K562 (cell line): ENCODE data around the gene ATP6V0D1. TPM values are rescaled to one million over a fixed set of nuclear protein-coding genes. Genes with fewer than 3 reads are reported as not detected.

Experiments used
- ATF7 ChIP-seq: fragments of 450-650 bp; IDR thresholded peaks from 2 replicates; pipeline ENCODE4 v1.7.1; 2014; ENCODE audit warnings: mild to moderate bottlenecking, moderate library complexity
- ELF1 ChIP-seq: fragments of 200-800 bp; sonication (Bioruptor generic); IDR thresholded peaks from 2 replicates; pipeline ENCODE4 v1.6.1; 2016; ENCODE audit warnings: missing genetic modification characterization, missing compliant biosample characterization
- ETS2 ChIP-seq: IDR thresholded peaks from 2 replicates; pipeline ENCODE4 v1.6.1; 2016; ENCODE audit warnings: borderline replicate concordance, missing genetic modification characterization, mild to moderate bottlenecking, moderate library complexity, missing compliant biosample characterization; ENCODE audit not compliant: poor library complexity, severe bottlenecking
- POLR2H ChIP-seq: IDR thresholded peaks from 2 replicates; pipeline ENCODE4 v1.6.1; 2016; ENCODE audit warnings: missing genetic modification characterization, low read depth, mild to moderate bottlenecking, control low read depth, missing compliant biosample characterization, moderate library complexity
- RAD21 ChIP-seq, 2 experiments: fragments of 250-450 bp in 1 of 2; fragments of 450-650 bp in 1 of 2; sonication (Bioruptor Pico) in 1 of 2; formaldehyde crosslinking in 1 of 2; IDR thresholded peaks in 1 of 2; conservative IDR thresholded peaks in 1 of 2; 2 replicates each; pipeline versions ENCODE4 v1.4.0 to v1.8.0; 2020 to 2022; ENCODE audit warnings: mild to moderate bottlenecking in 2 of 2, moderate library complexity in 1 of 2
- RHOXF2B ChIP-seq: fragments of 250-450 bp; sonication (Bioruptor Pico); conservative IDR thresholded peaks from 2 replicates; pipeline ENCODE4 v1.5.1; 2021
- TOE1 ChIP-seq, 2 experiments: fragments of 450-650 bp in 1 of 2; sonication (generic) in 1 of 2; formaldehyde crosslinking in 1 of 2; IDR thresholded peaks; 2 replicates each; pipeline versions ENCODE4 v1.7.1 to v1.8.0; 2016 to 2022; ENCODE audit warnings: borderline replicate concordance in 2 of 2, mild to moderate bottlenecking in 2 of 2, antibody characterized with exemption in 1 of 2, inconsistent platforms in 1 of 2, low read depth in 1 of 2, missing genetic modification reagents in 1 of 2, moderate library complexity in 1 of 2
- ZNF282 ChIP-seq: sonication (generic); formaldehyde crosslinking; IDR thresholded peaks from 2 replicates; pipeline ENCODE4 v1.8.1; 2023; ENCODE audit warnings: missing genetic modification reagents
- ZNF384 ChIP-seq: IDR thresholded peaks from 2 replicates; pipeline ENCODE4 v1.6.1; 2012; ENCODE audit warnings: low read depth, low read length, improper control_type of control experiment
- polyA plus RNA-seq, 8 experiments: library from polyadenylated mRNA; depleted of rRNA in 4 of 8; stranded (reverse) in 5 of 8; unstranded in 3 of 8; fragments of >200 nt; fragmentation: Nextera tagmentation in 2 of 8; fragmentation: Illumina TruSeq in 1 of 8; extraction: Ambion mirVana in 2 of 8; extraction: Trizol in 1 of 8; gene quantifications; 2 replicates each; pipeline versions ENCODE4 v1.2.1 to v1.2.3, GENCODE V29; 2011 to 2014; ENCODE audit warnings: inconsistent platforms in 1 of 8, missing spikeins in 1 of 8
- total RNA-seq, 7 experiments: library from RNA; depleted of rRNA in 6 of 7; stranded (reverse); fragments of >200 nt in 6 of 7; fragmentation: Illumina TruSeq in 2 of 7; extraction: Trizol in 2 of 7; gene quantifications; 2 replicates each; pipeline versions ENCODE4 v1.2.1 to v1.2.3, GENCODE V29; 2011 to 2021; ENCODE audit warnings: low replicate concordance in 1 of 7
- TF ChIP-seq, protein P1 (sequence below): sonication (generic); formaldehyde crosslinking; IDR thresholded peaks from 2 replicates; pipeline ENCODE4 v1.8.1; 2023; ENCODE audit warnings: mild to moderate bottlenecking, missing genetic modification reagents
- TF ChIP-seq, protein P2 (sequence below): fragments of 450-650 bp; formaldehyde crosslinking; IDR thresholded peaks from 2 replicates; pipeline ENCODE4 v1.4.0; 2020; ENCODE audit warnings: mild to moderate bottlenecking, moderate library complexity
- TF ChIP-seq, protein P3 (sequence below), 2 experiments: fragments of 450-650 bp in 1 of 2; sonication (generic) in 1 of 2; formaldehyde crosslinking in 1 of 2; IDR thresholded peaks in 1 of 2; conservative IDR thresholded peaks in 1 of 2; 2 replicates each; pipeline versions ENCODE4 v1.6.1 to v1.8.1; 2016 to 2023; ENCODE audit warnings: mild to moderate bottlenecking in 2 of 2, moderate library complexity in 2 of 2, inconsistent platforms in 1 of 2, missing genetic modification reagents in 1 of 2
- TF ChIP-seq, protein P4 (sequence below), 2 experiments: fragments of 450-650 bp in 1 of 2; sonication (generic) in 1 of 2; formaldehyde crosslinking in 1 of 2; IDR thresholded peaks; 2 replicates each; pipeline versions ENCODE4 v1.7.1 to v1.9.0; 2016 to 2022; ENCODE audit warnings: inconsistent platforms in 1 of 2, mild to moderate bottlenecking in 1 of 2, missing genetic modification reagents in 1 of 2

ATP6V0D1 gene
- total and polyA plus RNA-seq, 9 of the 15 experiments (the other 6 are each of a cell fraction or from before 2014, with no cell fraction given) = 23.2 to 69.7 (median 45.6) TPM

DNA sequence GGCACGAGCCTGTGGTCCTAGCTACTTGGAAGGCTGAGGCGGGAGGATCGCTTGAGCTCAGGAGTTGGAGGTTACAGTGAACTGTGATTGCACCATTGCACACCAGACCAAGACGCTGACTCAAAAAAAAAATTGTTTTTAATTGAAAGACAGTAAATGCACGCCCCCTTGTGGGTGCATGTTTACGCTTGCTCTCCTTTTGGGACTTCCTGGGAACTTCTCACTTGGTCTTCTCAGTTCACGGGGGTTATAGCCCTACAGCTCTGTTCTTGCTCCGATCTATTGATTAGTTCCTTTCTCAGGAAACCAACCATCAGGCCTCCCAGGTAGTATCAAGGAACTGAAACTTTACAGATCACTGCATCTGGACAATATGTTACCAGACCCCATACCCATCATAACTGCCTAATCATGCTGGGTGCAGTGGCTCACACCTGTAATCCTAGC is 33.4 kb upstream of the ATP6V0D1 start (continued):
- no peak for TF ChIP-seq POLR2H
- TF ChIP-seq ELF1 (tag) = peak; percentile 38; the same call in 1 of the 2 replicates
- TF ChIP-seq, protein P1, sequence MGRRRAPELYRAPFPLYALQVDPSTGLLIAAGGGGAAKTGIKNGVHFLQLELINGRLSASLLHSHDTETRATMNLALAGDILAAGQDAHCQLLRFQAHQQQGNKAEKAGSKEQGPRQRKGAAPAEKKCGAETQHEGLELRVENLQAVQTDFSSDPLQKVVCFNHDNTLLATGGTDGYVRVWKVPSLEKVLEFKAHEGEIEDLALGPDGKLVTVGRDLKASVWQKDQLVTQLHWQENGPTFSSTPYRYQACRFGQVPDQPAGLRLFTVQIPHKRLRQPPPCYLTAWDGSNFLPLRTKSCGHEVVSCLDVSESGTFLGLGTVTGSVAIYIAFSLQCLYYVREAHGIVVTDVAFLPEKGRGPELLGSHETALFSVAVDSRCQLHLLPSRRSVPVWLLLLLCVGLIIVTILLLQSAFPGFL (CRISPR knock-in tag) = no peak
- TF ChIP-seq RAD21 (CRISPR knock-in tag; conservative IDR thresholded peaks at IDR 0.05 in 1 of 2, IDR thresholded peaks at IDR 0.05 in 1 of 2) = peak; percentile 87 to 94
- TF ChIP-seq ETS2 (tag) = no peak
- peak; percentile 41; the same call in 1 of the 2 replicates for TF ChIP-seq ATF7
- TF ChIP-seq, protein P2, sequence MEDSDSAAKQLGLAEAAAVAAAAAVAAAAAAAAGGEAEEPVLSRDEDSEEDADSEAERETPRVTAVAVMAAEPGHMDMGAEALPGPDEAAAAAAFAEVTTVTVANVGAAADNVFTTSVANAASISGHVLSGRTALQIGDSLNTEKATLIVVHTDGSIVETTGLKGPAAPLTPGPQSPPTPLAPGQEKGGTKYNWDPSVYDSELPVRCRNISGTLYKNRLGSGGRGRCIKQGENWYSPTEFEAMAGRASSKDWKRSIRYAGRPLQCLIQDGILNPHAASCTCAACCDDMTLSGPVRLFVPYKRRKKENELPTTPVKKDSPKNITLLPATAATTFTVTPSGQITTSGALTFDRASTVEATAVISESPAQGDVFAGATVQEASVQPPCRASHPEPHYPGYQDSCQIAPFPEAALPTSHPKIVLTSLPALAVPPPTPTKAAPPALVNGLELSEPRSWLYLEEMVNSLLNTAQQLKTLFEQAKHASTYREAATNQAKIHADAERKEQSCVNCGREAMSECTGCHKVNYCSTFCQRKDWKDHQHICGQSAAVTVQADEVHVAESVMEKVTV (CRISPR knock-in tag) = peak; percentile 68
- TF ChIP-seq RHOXF2B (CRISPR knock-in tag) = no peak
- TF ChIP-seq ZNF384 = peak; percentile 92
- TF ChIP-seq, protein P3, sequence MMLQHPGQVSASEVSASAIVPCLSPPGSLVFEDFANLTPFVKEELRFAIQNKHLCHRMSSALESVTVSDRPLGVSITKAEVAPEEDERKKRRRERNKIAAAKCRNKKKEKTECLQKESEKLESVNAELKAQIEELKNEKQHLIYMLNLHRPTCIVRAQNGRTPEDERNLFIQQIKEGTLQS (IDR thresholded peaks at IDR 0.05) = 0 out of 2 replicates have a peak, but pooled peaks have one; percentile 17
- TF ChIP-seq, protein P3 (CRISPR knock-in tag; conservative IDR thresholded peaks at IDR 0.05) = no peak
- no peak for TF ChIP-seq TOE1 (IDR thresholded peaks at IDR 0.05; ENCODE audit: borderline replicate concordance)
- no peak for TF ChIP-seq TOE1 (CRISPR knock-in tag; IDR thresholded peaks at IDR 0.05; ENCODE audit: borderline replicate concordance, low read depth)
- TF ChIP-seq, protein P4, sequence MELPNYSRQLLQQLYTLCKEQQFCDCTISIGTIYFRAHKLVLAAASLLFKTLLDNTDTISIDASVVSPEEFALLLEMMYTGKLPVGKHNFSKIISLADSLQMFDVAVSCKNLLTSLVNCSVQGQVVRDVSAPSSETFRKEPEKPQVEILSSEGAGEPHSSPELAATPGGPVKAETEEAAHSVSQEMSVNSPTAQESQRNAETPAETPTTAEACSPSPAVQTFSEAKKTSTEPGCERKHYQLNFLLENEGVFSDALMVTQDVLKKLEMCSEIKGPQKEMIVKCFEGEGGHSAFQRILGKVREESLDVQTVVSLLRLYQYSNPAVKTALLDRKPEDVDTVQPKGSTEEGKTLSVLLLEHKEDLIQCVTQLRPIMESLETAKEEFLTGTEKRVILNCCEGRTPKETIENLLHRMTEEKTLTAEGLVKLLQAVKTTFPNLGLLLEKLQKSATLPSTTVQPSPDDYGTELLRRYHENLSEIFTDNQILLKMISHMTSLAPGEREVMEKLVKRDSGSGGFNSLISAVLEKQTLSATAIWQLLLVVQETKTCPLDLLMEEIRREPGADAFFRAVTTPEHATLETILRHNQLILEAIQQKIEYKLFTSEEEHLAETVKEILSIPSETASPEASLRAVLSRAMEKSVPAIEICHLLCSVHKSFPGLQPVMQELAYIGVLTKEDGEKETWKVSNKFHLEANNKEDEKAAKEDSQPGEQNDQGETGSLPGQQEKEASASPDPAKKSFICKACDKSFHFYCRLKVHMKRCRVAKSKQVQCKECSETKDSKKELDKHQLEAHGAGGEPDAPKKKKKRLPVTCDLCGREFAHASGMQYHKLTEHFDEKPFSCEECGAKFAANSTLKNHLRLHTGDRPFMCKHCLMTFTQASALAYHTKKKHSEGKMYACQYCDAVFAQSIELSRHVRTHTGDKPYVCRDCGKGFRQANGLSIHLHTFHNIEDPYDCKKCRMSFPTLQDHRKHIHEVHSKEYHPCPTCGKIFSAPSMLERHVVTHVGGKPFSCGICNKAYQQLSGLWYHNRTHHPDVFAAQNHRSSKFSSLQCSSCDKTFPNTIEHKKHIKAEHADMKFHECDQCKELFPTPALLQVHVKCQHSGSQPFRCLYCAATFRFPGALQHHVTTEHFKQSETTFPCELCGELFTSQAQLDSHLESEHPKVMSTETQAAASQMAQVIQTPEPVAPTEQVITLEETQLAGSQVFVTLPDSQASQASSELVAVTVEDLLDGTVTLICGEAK (IDR thresholded peaks at IDR 0.05) = no peak
- TF ChIP-seq, protein P4 (CRISPR knock-in tag; IDR thresholded peaks at IDR 0.05) = no peak
- no peak for TF ChIP-seq ZNF282 (CRISPR knock-in tag)
